ENCODE data around the gene NEDD8. TPM values are rescaled to one million over a fixed set of nuclear protein-coding genes. Genes with fewer than 3 reads are reported as not detected.
"Not testable (repeated sequence)": the region's sequence is repeated elsewhere in the genome, so short reads cannot be mapped to it uniquely, and the experiment has no call there.

NEDD8 gene
- total RNA-seq, 2 experiments from 2014 or later: 172 to 196 TPM

- intact Hi-C loops (cut with micrococcal nuclease): loop anchor here (1.0 to 10.0 kb wide), 7 partner anchors 27 to 459 kb away; partner anchors contain the start of genes IRF9, RABGGTA and TINF2
- Mint-ChIP-seq H3K4me3 (peak within 1 kb of the TSS; percentile 86), H3K4me1 (ENCODE audit: low read depth) (peaks cover 45% of the 10 kb centered on the region), H3K36me3 (ENCODE audit: low read depth) (peaks cover 15% of the 10 kb centered on the region), H3K9me3 (no peaks in the 10 kb centered on the region), H3K27me3 (ENCODE audit: low read depth) (no peaks in the 10 kb centered on the region), H3K27ac (peak within 1 kb of the TSS; percentile 96)
- CTCF ChIA-PET: interaction anchor here (0.6 to 6.8 kb wide), 25 partner anchors 8 to 489 kb away, joined by 3 to 64 read pairs (median 4); partner anchors contain the start of genes CIDEB, DHRS1, LTB4R and LTB4R2
- DNase-seq: peak; percentile 93
Measured at GRCh38 chr14:24215495-24216344, 16.4 kb downstream of the NEDD8 start, which contains the start of gene MDP1. MDP1 (minus strand) TSS chr14:24216066; CDS start chr14:24215955, 111 bp downstream.

- intact Hi-C loops (cut with micrococcal nuclease): loop anchor here (1.0 to 10.0 kb wide), 13 partner anchors 18 to 461 kb away; partner anchors contain the start of genes DCAF11, DHRS1, EMC9 and GMPR2
- no peak for DNase-seq
- peaks cover 51% of the 10 kb centered on the region for H3K4me1 Mint-ChIP-seq (ENCODE audit: low read depth)
- peak overlapping the region; percentile 96 for H3K27ac Mint-ChIP-seq
- peak overlapping the region; percentile 92 for H3K4me3 Mint-ChIP-seq
- no peaks in the 10 kb centered on the region for H3K9me3 Mint-ChIP-seq
- CTCF ChIA-PET: interaction anchor here (0.6 to 6.8 kb wide), 12 partner anchors 10 to 570 kb away, joined by 3 to 64 read pairs (median 5); partner anchors contain the start of genes CIDEB, IRF9, LTB4R2 and TINF2
- H3K36me3 Mint-ChIP-seq (ENCODE audit: low read depth): peaks cover 27% of the 10 kb centered on the region
- no peaks in the 10 kb centered on the region for H3K27me3 Mint-ChIP-seq (ENCODE audit: low read depth)
Measured at GRCh38 chr14:24213866-24214662, 18.1 kb downstream of the NEDD8 start.

- Mint-ChIP-seq H3K36me3 (ENCODE audit: low read depth) (peaks cover 28% of the 10 kb centered on the region), H3K27me3 (ENCODE audit: low read depth) (no peaks in the 10 kb centered on the region), H3K4me3 (peak within 1 kb of the TSS; percentile 92), H3K9me3 (no peaks in the 10 kb centered on the region), H3K4me1 (ENCODE audit: low read depth) (peaks cover 51% of the 10 kb centered on the region), H3K27ac (peak within 1 kb of the TSS; percentile 96)
- CTCF ChIA-PET: interaction anchor here (0.6 to 6.8 kb wide), 11 partner anchors 18 to 218 kb away, joined by 3 to 64 read pairs (median 6); partner anchors contain the start of genes CIDEB, IRF9, LTB4R2 and TINF2
- intact Hi-C loops (cut with micrococcal nuclease): loop anchor here (1.0 to 10.0 kb wide), 13 partner anchors 18 to 462 kb away; partner anchors contain the start of genes DCAF11, DHRS1, EMC9 and GMPR2
- peak; percentile 98 for DNase-seq
Measured at GRCh38 chr14:24212924-24213865, 19.0 kb downstream of the NEDD8 start, which contains the start of gene CHMP4A. CHMP4A (minus strand) TSS chr14:24213488; CDS start chr14:24213439, 49 bp downstream.

GRCh38 chr14:24211311-24211710 lies 20.9 kb downstream of the NEDD8 start:
- CTCF ChIA-PET: interaction anchor here (0.7 to 6.8 kb wide), 3 partner anchors 35 to 96 kb away, joined by 3 to 64 read pairs (median 5); partner anchors contain the start of gene CIDEB
- no peak for DNase-seq
- peak overlapping the region; percentile 96 for H3K27ac Mint-ChIP-seq
- H3K4me3 Mint-ChIP-seq: no peak overlapping the region
- H3K36me3 Mint-ChIP-seq (ENCODE audit: low read depth): peaks cover 45% of the 10 kb centered on the region
- no peaks in the 10 kb centered on the region for H3K9me3 Mint-ChIP-seq
- H3K27me3 Mint-ChIP-seq (ENCODE audit: low read depth): no peaks in the 10 kb centered on the region
- intact Hi-C loops (cut with micrococcal nuclease): loop anchor here (10.0 kb wide), 1 partner anchor 463 kb away; no protein-coding TSS in a partner anchor
- H3K4me1 Mint-ChIP-seq (ENCODE audit: low read depth): peaks cover 60% of the 10 kb centered on the region

- no peak for DNase-seq
- Mint-ChIP-seq H3K27me3 (ENCODE audit: low read depth) (no peaks in the 10 kb centered on the region), H3K27ac (no peak overlapping the region), H3K36me3 (ENCODE audit: low read depth) (peaks cover 58% of the 10 kb centered on the region), H3K4me1 (ENCODE audit: low read depth) (peaks cover 31% of the 10 kb centered on the region), H3K9me3 (peaks cover 5% of the 10 kb centered on the region), H3K4me3 (no peak overlapping the region)
- CTCF ChIA-PET: interaction anchor here (1.2 to 2.1 kb wide), 2 partner anchors 8 to 224 kb away, joined by 4 to 5 read pairs; partner anchors contain the start of gene MDP1
- intact Hi-C loops (cut with micrococcal nuclease): no loop called here
Measured at GRCh38 chr14:24207625-24208024, 24.5 kb downstream of the NEDD8 start.

GRCh38 chr14:24207104-24207551 lies 25.0 kb downstream of the NEDD8 start:
- Mint-ChIP-seq H3K27ac (peak overlapping the region; percentile 13), H3K4me1 (ENCODE audit: low read depth) (peaks cover 29% of the 10 kb centered on the region), H3K36me3 (ENCODE audit: low read depth) (peaks cover 59% of the 10 kb centered on the region), H3K27me3 (ENCODE audit: low read depth) (no peaks in the 10 kb centered on the region), H3K9me3 (peaks cover 7% of the 10 kb centered on the region), H3K4me3 (no peak overlapping the region)
- intact Hi-C loops (cut with micrococcal nuclease): no loop called here
- CTCF ChIA-PET: interaction anchor here (1.2 to 2.1 kb wide), 2 partner anchors 9 to 225 kb away, joined by 4 to 5 read pairs; partner anchors contain the start of gene MDP1
- DNase-seq: no peak

- Mint-ChIP-seq H3K4me1 (ENCODE audit: low read depth) (peaks cover 25% of the 10 kb centered on the region), H3K27ac (peak overlapping the region; percentile 13), H3K4me3 (no peak overlapping the region), H3K27me3 (ENCODE audit: low read depth) (no peaks in the 10 kb centered on the region), H3K9me3 (peaks cover 7% of the 10 kb centered on the region), H3K36me3 (ENCODE audit: low read depth) (peaks cover 61% of the 10 kb centered on the region)
- no peak for DNase-seq
- intact Hi-C loops (cut with micrococcal nuclease): no loop called here
- CTCF ChIA-PET: interaction anchor here (0.7 to 2.1 kb wide), 4 partner anchors 9 to 225 kb away, joined by 3 to 5 read pairs (median 4); partner anchors contain the start of genes CIDEB and MDP1
Measured at GRCh38 chr14:24206260-24207103, 25.7 kb downstream of the NEDD8 start.

- DNase-seq: no peak
- peaks cover 7% of the 10 kb centered on the region for H3K9me3 Mint-ChIP-seq
- CTCF ChIA-PET: no interaction called here
- no peaks in the 10 kb centered on the region for H3K27me3 Mint-ChIP-seq (ENCODE audit: low read depth)
- H3K4me1 Mint-ChIP-seq (ENCODE audit: low read depth): peaks cover 21% of the 10 kb centered on the region
- H3K4me3 Mint-ChIP-seq: no peak overlapping the region
- no peak overlapping the region for H3K27ac Mint-ChIP-seq
- peaks cover 58% of the 10 kb centered on the region for H3K36me3 Mint-ChIP-seq (ENCODE audit: low read depth)
- intact Hi-C loops (cut with micrococcal nuclease): no loop called here
Measured at GRCh38 chr14:24204163-24205146, 27.7 kb downstream of the NEDD8 start.

- Mint-ChIP-seq H3K4me1 (ENCODE audit: low read depth) (peaks cover 30% of the 10 kb centered on the region), H3K36me3 (ENCODE audit: low read depth) (peaks cover 66% of the 10 kb centered on the region)
- H3K27me3 Mint-ChIP-seq (ENCODE audit: low read depth); intact Hi-C loops (cut with micrococcal nuclease); H3K27ac Mint-ChIP-seq; H3K9me3 Mint-ChIP-seq; DNase-seq; H3K4me3 Mint-ChIP-seq: not testable (repeated sequence)
- CTCF ChIA-PET: interaction anchor here (0.7 kb wide), 1 partner anchor 39 kb away, joined by 3 read pairs; the partner anchor contains the start of gene TINF2
Measured at GRCh38 chr14:24203249-24203886, 28.8 kb downstream of the NEDD8 start.

Measured in activated naive CD4-positive, alpha-beta T cell treated with anti-CD3 and anti-CD28 coated beads for 36 hours (primary cell).